Measurements from ENCODE around the gene PCDHB16. TPM values are rescaled to one million over a fixed set of nuclear protein-coding genes. Genes with fewer than 3 reads are reported as not detected.
"Not testable (repeated sequence)": the region's sequence is repeated elsewhere in the genome, so short reads cannot be mapped to it uniquely, and the experiment has no call there.

The PCDHB16 gene
- total and polyA plus RNA-seq, 12 donors = 0.62 to 3.7 (median 1.9) TPM

DNA sequence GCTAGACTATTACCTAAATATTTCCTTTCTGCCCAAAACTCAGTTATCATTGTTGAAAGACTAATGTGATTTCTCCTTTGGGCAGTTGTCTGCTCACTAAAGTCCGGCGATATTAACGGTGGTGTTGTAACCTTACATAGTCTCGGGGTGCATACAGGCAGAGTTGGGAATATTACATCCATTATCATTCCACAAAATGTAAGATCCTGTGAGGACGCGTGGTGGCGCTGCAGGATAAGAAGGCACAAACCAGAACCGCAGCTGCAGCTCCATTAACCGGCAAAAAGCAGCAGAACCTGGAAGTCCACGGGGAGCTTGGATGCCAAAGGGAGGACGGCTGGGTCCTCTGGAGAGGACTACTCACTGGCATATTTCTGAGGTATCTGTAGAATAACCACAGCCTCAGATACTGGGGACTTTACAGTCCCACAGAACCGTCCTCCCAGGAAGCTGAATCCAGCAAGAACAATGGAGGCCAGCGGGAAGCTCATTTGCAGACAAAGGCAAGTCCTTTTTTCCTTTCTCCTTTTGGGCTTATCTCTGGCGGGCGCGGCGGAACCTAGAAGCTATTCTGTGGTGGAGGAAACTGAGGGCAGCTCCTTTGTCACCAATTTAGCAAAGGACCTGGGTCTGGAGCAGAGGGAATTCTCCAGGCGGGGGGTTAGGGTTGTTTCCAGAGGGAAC, 31.6 kb downstream of the PCDHB16 start, which contains the start of gene PCDHB13:
Gene PCDHB13, plus strand, starts transcription at position 264 of the 684 bp plus-strand sequence. Its CDS starts 205 bp downstream, at position 469.
- not testable (repeated sequence) for H3K4me1 ChIP-seq
- H3K27ac ChIP-seq = peak within 1 kb of the TSS in 1 of 10 donors; percentile 34
- H3K36me3 ChIP-seq = peaks cover 0 to 18% (median 0%) of the 10 kb centered on the region in 9 donors
- intact Hi-C loops (cut with DNase I) = loop anchor here in 4 of 10 donors (10.0 kb wide), 2 partner anchors 201 to 351 kb away; partner anchors contain the start of genes PCDHGA10 (in 1 of the 4) and PCDHGB7 (in 1 of the 4)
- DNase-seq (peak; percentile 42 to 58), ATAC-seq (peak; percentile 49 to 91 (median 81))
- peaks cover 0 to 93% (median 53%) of the 10 kb centered on the region in 11 donors for H3K9me3 ChIP-seq
- H3K27me3 ChIP-seq = peaks cover 0 to 32% (median 10%) of the 10 kb centered on the region in 7 donors
- 4 to 12% methylated on average over 13 of the region's 18 CpGs for WGBS, 2 donors
- H3K4me3 ChIP-seq = peak within 1 kb of the TSS in 9 of 10 donors; percentile 16 to 46 (median 38)
- TF ChIP-seq, protein P1, sequence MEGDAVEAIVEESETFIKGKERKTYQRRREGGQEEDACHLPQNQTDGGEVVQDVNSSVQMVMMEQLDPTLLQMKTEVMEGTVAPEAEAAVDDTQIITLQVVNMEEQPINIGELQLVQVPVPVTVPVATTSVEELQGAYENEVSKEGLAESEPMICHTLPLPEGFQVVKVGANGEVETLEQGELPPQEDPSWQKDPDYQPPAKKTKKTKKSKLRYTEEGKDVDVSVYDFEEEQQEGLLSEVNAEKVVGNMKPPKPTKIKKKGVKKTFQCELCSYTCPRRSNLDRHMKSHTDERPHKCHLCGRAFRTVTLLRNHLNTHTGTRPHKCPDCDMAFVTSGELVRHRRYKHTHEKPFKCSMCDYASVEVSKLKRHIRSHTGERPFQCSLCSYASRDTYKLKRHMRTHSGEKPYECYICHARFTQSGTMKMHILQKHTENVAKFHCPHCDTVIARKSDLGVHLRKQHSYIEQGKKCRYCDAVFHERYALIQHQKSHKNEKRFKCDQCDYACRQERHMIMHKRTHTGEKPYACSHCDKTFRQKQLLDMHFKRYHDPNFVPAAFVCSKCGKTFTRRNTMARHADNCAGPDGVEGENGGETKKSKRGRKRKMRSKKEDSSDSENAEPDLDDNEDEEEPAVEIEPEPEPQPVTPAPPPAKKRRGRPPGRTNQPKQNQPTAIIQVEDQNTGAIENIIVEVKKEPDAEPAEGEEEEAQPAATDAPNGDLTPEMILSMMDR (IDR thresholded peaks at IDR 0.05) = peak in 8 of 9 donors; percentile 13 to 61 (median 47)

DNA sequence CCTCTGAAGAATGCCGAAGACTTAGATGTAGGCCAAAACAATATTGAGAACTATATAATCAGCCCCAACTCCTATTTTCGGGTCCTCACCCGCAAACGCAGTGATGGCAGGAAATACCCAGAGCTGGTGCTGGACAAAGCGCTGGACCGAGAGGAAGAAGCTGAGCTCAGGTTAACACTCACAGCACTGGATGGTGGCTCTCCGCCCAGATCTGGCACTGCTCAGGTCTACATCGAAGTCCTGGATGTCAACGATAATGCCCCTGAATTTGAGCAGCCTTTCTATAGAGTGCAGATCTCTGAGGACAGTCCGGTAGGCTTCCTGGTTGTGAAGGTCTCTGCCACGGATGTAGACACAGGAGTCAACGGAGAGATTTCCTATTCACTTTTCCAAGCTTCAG, 32.4 kb downstream of the PCDHB16 start:
- Histone ChIP-seq H3K9me3 (peaks cover 0 to 93% (median 46%) of the 10 kb centered on the region in 11 donors), H3K4me3 (peak overlapping the region in 2 of 10 donors; percentile 5 to 20), H3K36me3 (peaks cover 0 to 26% (median 0%) of the 10 kb centered on the region in 9 donors), H3K27me3 (peaks cover 0 to 25% (median 5%) of the 10 kb centered on the region in 7 donors)
- intact Hi-C loops (cut with DNase I) = loop anchor here in 4 of 10 donors (10.0 kb wide), 2 partner anchors 200 to 350 kb away; partner anchors contain the start of genes PCDHGA10 (in 1 of the 4) and PCDHGB7 (in 1 of the 4)
- peak in 2 of 8 donors; percentile 39 to 44 for ATAC-seq
- 50 to 51% methylated on average over 10 of the region's 12 CpGs for whole genome bisulfite sequencing, 2 donors
- DNase-seq, H3K4me1 ChIP-seq, H3K27ac ChIP-seq: not testable (repeated sequence)

DNA sequence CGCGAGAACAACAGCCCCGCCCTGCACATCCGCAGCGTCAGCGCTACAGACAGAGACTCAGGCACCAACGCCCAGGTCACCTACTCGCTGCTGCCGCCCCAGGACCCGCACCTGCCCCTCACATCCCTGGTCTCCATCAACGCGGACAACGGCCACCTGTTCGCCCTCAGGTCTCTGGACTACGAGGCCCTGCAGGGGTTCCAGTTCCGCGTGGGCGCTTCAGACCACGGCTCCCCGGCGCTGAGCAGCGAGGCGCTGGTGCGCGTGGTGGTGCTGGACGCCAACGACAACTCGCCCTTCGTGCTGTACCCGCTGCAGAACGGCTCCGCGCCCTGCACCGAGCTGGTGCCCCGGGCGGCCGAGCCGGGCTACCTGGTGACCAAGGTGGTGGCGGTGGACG, 33.3 kb downstream of the PCDHB16 start:
- Histone ChIP-seq H3K27me3 (peaks cover 0 to 19% (median 4%) of the 10 kb centered on the region in 7 donors), H3K9me3 (peaks cover 0 to 93% (median 45%) of the 10 kb centered on the region in 11 donors), H3K36me3 (peaks cover 0 to 29% (median 0%) of the 10 kb centered on the region in 9 donors)
- intact Hi-C loops (cut with DNase I) = loop anchor here in 4 of 10 donors (10.0 kb wide), 2 partner anchors 199 to 349 kb away; partner anchors contain the start of genes PCDHGA10 (in 1 of the 4) and PCDHGB7 (in 1 of the 4)
- 31% methylated on average over 28 to 34 of the region's 40 CpGs for WGBS, 2 donors
- not testable (repeated sequence) for H3K27ac ChIP-seq, DNase-seq, ATAC-seq, H3K4me3 ChIP-seq, H3K4me1 ChIP-seq

DNA sequence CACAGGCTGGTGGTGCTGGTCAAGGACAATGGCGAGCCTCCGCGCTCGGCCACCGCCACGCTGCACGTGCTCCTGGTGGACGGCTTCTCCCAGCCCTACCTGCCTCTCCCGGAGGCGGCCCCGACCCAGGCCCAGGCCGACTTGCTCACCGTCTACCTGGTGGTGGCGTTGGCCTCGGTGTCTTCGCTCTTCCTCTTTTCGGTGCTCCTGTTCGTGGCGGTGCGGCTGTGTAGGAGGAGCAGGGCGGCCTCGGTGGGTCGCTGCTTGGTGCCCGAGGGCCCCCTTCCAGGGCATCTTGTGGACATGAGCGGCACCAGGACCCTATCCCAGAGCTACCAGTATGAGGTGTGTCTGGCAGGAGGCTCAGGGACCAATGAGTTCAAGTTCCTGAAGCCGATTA, 33.8 kb downstream of the PCDHB16 start:
- Histone ChIP-seq H3K27me3 (peaks cover 0 to 16% (median under 1%) of the 10 kb centered on the region in 7 donors), H3K9me3 (peaks cover 0 to 94% (median 50%) of the 10 kb centered on the region in 11 donors), H3K36me3 (peaks cover 0 to 29% (median 0%) of the 10 kb centered on the region in 9 donors)
- not testable (repeated sequence) for H3K4me1 ChIP-seq, H3K4me3 ChIP-seq, DNase-seq, ATAC-seq, H3K27ac ChIP-seq
- 24 to 34% methylated on average over 18 to 21 of the region's 26 CpGs for WGBS, 2 donors
- intact Hi-C loops (cut with DNase I) = loop anchor here in 4 of 10 donors (10.0 kb wide), 2 partner anchors 199 to 349 kb away; partner anchors contain the start of genes PCDHGA10 (in 1 of the 4) and PCDHGB7 (in 1 of the 4)

DNA sequence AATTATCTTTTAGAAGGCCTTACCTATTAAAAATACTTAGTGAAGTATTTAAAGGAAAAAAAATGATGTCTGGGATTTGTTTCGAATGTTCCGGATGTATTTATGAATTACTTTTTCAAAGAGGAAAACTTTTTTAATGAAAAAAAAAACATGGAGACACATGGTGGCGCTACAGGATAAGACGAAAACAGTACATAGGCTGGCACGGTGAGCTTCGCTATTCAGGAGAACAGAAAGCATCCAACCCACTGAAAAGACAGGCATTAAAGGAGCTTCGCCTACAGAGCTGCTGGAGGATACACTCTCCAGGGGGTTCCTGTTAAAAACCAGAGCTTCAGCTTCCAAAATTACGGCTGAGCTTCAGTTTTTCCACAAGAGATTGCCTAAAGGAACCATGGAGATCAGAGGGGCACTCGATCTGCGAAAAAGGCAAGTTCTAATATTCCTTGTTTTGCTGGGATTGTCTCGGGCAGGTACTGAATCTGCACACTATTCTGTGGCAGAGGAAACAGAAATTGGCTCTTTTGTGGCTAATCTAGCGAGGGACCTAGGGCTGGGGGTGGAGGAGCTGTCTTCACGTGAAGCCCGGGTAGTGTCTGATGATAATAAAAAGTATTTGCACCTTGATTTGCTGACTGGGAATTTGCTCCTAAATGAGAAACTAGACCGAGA, 41.1 kb downstream of the PCDHB16 start, which contains the start of gene PCDHB14:
Gene PCDHB14, plus strand, starts transcription at position 232 of the 672 bp plus-strand sequence. Its CDS starts 163 bp downstream, at position 395.
- peak within 1 kb of the TSS in 7 of 10 donors; percentile 12 to 40 (median 29) for H3K4me3 ChIP-seq
- DNase-seq (no peak), ATAC-seq (peak in 1 of 8 donors; percentile 65)
- peaks cover 0 to 24% (median 0%) of the 10 kb centered on the region in 9 donors for H3K36me3 ChIP-seq
- peaks cover 0 to 98% (median 56%) of the 10 kb centered on the region in 11 donors for H3K9me3 ChIP-seq
- H3K4me1 ChIP-seq = no peaks in the 10 kb centered on the region
- H3K27me3 ChIP-seq = peaks cover 0 to 13% (median 0%) of the 10 kb centered on the region in 7 donors
- 25 to 26% methylated on average over 15 of the region's 15 CpGs for WGBS, 2 donors
- TF ChIP-seq, protein P1 (IDR thresholded peaks at IDR 0.05) = peak in 6 of 9 donors; percentile 15 to 43 (median 26)
- H3K27ac ChIP-seq = no peak within 1 kb of the TSS
- intact Hi-C loops (cut with DNase I) = loop anchor here in 3 of 10 donors (5.0 to 10.0 kb wide), 3 partner anchors 92 to 344 kb away; no protein-coding TSS in a partner anchor

DNA sequence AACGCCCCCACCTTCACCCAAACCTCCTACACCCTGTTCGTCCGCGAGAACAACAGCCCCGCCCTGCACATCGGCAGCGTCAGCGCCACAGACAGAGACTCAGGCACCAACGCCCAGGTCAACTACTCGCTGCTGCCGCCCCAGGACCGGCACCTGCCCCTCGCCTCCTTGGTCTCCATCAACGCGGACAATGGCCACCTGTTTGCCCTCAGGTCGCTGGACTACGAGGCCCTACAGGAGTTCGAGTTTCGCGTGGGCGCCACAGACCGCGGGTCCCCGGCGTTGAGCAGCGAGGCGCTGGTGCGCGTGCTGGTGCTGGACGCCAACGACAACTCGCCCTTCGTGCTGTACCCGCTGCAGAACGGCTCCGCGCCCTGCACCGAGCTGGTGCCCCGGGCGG, 42.7 kb downstream of the PCDHB16 start:
- 20% methylated on average over 32 to 34 of the region's 40 CpGs for WGBS, 2 donors
- DNase-seq, ATAC-seq, H3K4me1 ChIP-seq, H3K36me3 ChIP-seq, H3K27ac ChIP-seq, H3K4me3 ChIP-seq: not testable (repeated sequence)
- intact Hi-C loops (cut with DNase I) = loop anchor here in 3 of 10 donors (5.0 to 10.0 kb wide), 3 partner anchors 90 to 342 kb away; no protein-coding TSS in a partner anchor
- Histone ChIP-seq H3K9me3 (peaks cover 0 to 94% (median 59%) of the 10 kb centered on the region in 11 donors), H3K27me3 (peaks cover 0 to 13% (median 0%) of the 10 kb centered on the region in 7 donors)

DNA sequence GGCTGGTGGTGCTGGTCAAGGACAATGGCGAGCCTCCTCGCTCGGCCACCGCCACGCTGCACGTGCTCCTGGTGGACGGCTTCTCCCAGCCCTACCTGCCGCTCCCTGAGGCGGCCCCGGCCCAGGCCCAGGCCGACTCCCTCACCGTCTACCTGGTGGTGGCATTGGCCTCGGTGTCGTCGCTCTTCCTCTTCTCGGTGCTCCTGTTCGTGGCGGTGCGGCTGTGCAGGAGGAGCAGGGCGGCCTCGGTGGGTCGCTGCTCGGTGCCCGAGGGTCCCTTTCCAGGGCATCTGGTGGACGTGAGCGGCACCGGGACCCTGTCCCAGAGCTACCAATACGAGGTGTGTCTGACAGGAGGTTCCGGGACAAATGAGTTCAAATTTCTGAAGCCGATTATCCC, 43.2 kb downstream of the PCDHB16 start:
- not testable (repeated sequence) for ATAC-seq, H3K27ac ChIP-seq, H3K36me3 ChIP-seq, H3K4me1 ChIP-seq, H3K4me3 ChIP-seq, DNase-seq
- peaks cover 0 to 13% (median 0%) of the 10 kb centered on the region in 7 donors for H3K27me3 ChIP-seq
- peaks cover 0 to 93% (median 55%) of the 10 kb centered on the region in 11 donors for H3K9me3 ChIP-seq
- 25 to 29% methylated on average over 20 to 30 of the region's 30 CpGs for WGBS, 2 donors
- intact Hi-C loops (cut with DNase I) = loop anchor here in 2 of 10 donors (10.0 kb wide), 2 partner anchors 89 to 339 kb away; no protein-coding TSS in a partner anchor

Data from heart right ventricle (tissue), 16 donors.